Right lobe of liver (tissue), 4 donors: Measurements from ENCODE around the gene MIB1.

Experiments
- POLR2A ChIP-seq: fragments of 450-650 bp; IDR thresholded peaks from one replicate; pipeline ENCODE4 v1.6.1; 2017; ENCODE audit warnings: antibody characterized with exemption, mild to moderate bottlenecking
- TF ChIP-seq, protein P1 (sequence below), 4 donors: fragments of 200-600 bp in 3 of 4; fragments of 450-650 bp in 1 of 4; IDR thresholded peaks; one replicate each; pipeline versions ENCODE4 v1.5.1 to v1.8.0; 2016 to 2022; ENCODE audit warnings: antibody characterized with exemption in 4 of 4, mild to moderate bottlenecking in 2 of 4
- donor health status: DM: no; HTN: no; CAD: no.
- donor health status: DM: no; HTN: no; CAD: no.
- donor health status: DM: no; HTN: yes; CAD: no.

DNA sequence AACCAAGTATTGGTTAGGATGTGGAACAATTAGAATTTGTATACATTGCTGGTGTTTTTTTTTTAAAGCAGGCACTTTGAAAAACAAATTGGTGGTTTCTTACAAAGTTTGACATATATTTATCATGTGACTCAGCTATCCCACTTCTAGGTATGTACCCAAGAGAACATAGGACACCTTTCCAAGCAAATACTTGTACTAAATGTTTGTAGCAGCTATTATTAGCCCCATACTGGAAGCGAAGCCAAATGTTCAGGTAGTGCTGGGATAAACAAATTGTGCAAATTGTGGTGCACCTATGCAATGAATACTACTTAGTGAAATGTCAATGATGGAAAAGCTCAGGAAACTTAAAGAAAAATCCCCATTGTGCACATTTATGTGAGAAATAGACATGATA lies 101.0 kb downstream of the MIB1 start:
- TF ChIP-seq POLR2A = no peak
- TF ChIP-seq, protein P1, sequence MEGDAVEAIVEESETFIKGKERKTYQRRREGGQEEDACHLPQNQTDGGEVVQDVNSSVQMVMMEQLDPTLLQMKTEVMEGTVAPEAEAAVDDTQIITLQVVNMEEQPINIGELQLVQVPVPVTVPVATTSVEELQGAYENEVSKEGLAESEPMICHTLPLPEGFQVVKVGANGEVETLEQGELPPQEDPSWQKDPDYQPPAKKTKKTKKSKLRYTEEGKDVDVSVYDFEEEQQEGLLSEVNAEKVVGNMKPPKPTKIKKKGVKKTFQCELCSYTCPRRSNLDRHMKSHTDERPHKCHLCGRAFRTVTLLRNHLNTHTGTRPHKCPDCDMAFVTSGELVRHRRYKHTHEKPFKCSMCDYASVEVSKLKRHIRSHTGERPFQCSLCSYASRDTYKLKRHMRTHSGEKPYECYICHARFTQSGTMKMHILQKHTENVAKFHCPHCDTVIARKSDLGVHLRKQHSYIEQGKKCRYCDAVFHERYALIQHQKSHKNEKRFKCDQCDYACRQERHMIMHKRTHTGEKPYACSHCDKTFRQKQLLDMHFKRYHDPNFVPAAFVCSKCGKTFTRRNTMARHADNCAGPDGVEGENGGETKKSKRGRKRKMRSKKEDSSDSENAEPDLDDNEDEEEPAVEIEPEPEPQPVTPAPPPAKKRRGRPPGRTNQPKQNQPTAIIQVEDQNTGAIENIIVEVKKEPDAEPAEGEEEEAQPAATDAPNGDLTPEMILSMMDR (IDR thresholded peaks at IDR 0.05) = no peak
